Raji (cell line): Measurements from ENCODE around the gene IGSF11.

Source experiments
- POLR2A ChIP-seq: IDR thresholded peaks from 2 replicates; pipeline ENCODE4 v1.6.1; 2011; ENCODE audit warnings: low read depth, low read length, control low read depth; ENCODE audit not compliant: insufficient read depth

Gene IGSF11

DNA sequence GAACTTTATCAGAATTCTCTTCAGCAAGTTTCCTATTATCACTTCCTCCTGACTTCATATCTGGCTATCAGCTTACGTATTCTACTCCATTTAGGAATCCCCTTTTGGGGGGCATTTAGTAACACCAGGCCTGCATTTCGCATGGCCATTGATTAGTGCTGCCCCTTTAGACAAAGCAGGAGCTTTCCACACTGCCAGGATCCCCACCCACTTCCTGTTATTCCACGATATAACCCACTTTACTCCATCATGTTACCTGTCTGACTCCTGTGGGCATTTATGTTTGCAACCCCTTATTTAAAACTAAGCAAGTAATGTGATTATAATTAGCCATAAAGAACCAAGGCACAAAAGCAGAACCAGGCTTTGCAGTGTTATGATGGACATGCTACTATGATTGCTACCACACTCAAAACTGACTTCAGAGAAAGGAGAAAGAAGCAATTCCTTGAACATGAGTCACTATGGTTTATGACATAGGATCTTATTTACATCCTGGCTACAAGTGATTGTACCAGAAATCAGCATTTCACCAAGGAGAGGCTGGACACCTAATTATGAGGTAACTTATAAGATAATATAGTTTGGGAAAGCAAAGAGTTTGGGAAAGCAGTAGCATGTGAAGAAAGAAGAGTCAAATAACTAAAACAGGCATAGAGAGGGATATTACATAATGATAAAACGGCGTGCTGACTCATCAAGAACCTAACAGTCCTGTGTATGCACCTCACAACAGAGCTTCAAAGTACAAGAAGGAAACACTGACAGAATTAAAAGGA is 96.3 kb downstream of the IGSF11 start:
- no peak for TF ChIP-seq POLR2A

GRCh38 chr3:118936811-118937210 is 97.8 kb downstream of the IGSF11 start:
- no peak for TF ChIP-seq POLR2A

- no peak for TF ChIP-seq POLR2A
Observed at GRCh38 chr3:118932822-118933558, 101.7 kb downstream of the IGSF11 start.

DNA sequence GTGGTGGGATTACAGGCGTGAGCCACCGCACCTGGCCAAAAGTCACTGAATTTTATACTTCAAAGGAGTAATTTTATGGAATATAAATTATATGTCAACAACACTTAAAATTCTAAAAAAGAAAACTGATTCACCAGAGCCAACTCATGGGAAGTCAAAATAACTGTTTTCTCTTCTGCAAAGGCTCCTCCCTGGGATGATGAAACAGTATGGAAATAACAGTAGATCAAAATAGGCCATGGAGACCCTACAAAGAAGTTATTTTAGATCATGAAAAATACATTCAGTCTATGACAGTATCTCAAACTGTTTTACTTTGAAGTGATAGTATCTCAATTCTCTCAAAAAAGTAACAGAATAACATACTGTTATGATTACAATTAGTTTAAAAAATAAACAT is 102.7 kb downstream of the IGSF11 start:
- TF ChIP-seq POLR2A: no peak

DNA sequence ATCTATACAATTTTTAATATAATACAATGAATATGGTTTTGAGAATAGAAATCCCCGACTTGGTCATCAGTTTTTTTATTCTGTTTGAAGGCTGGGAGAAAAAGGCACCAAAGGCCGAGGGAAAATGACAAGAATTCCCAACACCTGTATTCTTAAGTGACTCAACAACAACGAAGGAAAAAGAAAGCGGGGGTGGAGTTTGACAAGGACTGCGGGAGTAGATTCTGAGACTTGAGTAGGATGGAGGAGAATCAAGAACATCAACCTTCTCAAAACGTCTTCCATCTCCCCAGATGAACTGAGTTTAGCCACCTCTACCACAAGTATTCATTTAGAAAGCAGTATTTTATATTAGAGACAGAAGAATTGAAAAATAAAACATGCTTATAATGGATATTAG is 107.2 kb downstream of the IGSF11 start:
- no peak for TF ChIP-seq POLR2A

GRCh38 chr3:118912188-118912587 is 122.5 kb downstream of the IGSF11 start:
- no peak for TF ChIP-seq POLR2A

GRCh38 chr3:118910332-118910731 is 124.3 kb downstream of the IGSF11 start:
- TF ChIP-seq POLR2A: no peak

DNA sequence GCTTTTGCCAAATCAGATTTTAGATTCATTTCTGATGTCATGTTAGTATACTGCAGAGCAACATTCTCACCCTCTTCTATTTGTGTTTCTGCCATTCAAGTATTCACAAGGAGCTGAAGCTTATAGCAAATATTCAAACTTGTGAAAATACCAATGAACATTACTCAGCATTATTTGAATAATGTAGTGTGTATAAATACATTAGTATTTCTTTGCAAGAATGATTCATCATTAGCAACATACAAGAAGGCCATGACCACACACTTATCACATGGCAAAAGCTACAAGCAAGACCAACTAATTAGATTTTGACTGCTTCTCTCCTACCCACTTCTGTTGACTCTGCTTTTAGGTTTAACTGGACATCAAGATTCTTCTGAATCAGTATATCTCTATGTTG is 124.9 kb downstream of the IGSF11 start:
- no peak for TF ChIP-seq POLR2A

- no peak for TF ChIP-seq POLR2A
Observed at GRCh38 chr3:118907909-118908308, 126.7 kb downstream of the IGSF11 start.

DNA sequence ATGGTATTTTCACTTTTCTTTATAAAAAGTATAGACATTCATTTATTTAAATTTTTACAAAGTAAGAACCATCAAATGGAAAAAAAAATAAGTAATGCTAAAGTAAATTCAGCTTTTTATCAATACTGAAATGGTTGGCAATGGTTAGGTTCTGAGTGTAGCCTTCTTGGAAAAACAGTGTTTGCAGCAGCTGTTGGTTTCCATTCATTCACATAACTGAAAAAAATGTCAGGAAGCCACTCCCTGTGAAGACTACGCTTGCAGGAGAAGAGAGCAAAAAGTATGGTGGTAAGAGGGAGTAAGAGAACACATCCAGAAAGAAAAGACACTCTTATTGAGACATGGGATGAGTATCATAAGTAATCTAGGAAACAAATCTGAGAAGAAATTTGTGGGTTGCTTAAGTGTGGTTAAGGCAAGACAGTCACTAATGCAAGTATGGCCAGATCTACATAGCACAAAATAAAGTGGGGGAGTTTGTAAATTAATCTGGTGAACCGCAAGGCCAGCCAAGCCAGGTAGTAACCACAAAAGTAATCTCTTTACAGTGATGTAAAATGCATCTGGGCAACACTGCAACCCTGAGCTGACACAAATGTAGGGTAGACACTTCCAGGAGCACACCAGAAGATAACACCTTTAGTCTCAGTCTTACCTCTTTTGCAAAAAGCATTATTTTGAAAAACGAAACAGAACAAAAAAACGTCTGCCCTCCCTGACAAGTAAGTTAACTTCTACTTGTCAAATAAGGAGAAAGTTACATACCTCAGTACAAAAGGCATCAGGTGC is 133.7 kb downstream of the IGSF11 start:
- no peak for TF ChIP-seq POLR2A

DNA sequence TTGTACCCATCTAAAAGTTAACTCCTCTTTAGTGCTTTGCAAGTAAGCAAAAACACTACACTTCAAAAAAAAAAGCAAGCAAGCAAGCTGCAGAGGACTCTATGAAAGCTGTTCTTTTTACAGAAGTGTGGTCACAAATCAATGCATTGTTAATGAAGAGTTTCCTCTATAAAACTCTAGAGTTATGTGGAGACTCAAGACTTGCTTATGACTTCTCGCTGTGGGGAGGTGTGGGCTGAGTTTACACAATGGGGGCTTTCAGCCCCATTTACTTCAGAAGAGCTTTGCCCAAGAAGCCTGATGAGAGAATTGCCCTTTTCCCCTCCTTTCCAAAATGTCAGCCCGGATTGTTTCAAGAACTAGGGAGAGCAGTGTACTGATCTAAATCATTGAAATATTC is 144.4 kb downstream of the IGSF11 start:
- TF ChIP-seq POLR2A: no peak

- no peak for TF ChIP-seq POLR2A
Observed at GRCh38 chr3:118889691-118890090, 145.0 kb downstream of the IGSF11 start.

- TF ChIP-seq POLR2A: no peak
Observed at GRCh38 chr3:118886708-118887107, 147.9 kb downstream of the IGSF11 start.

DNA sequence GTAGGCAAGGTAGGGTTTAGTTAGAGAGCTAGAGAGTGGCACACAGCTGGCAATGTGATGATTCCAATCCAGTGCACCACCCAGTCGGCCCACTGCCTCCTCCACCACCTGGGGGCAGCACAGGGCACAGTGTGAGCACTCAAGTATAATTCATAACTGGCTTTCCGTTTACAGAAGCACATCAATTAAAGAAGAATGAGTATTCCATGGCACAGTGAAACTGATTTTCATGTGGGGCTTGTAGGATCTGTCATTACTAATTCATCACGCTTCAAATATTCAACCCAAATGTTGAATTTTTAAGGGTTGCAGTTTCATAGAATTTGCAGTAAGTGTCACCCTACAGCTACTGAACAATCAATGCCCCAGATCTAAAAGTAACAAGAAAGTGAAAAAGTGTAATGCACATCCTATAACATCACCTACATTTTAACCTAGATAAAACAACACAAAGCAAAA is 149.9 kb downstream of the IGSF11 start:
- TF ChIP-seq POLR2A: no peak

DNA sequence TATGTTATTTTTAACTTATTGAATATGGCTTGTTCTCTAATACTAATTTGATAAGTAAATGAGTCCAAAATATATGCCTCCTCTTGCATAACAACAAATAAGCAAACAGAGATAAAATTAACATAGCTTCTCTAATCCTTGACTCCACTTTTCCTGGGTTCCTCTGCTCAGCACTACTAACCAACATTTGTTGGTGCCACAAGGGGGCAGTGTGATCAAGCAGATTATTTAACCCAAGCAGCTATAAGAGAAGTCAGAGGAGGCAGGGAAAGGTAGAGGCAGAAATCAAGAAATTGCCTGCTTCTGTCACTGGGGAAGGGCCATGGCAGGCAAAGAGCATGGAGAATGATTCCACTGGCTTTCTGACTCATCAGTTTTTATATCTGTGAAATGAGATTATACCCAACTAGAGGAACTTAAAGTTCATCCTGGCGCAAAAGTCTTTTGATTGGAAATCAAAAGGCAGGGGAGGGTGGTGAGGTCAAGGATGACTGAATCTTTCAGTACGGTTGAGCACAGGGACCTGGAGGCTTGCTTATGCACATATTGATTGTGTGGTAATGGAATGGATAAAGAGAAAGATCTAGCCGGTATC is 152.2 kb downstream of the IGSF11 start:
- TF ChIP-seq POLR2A: no peak
